HFF-Myc (cell line): Measurements from ENCODE around the gene NLN.

Experiments used
- DNase-seq: peaks from one replicate; pipeline ENCODE4 v3.0.0-alpha.2; 2011; ENCODE audit warnings: low read depth; ENCODE audit errors: extremely low read depth
- H3K4me3 ChIP-seq: replicated peaks from 2 replicates; pipeline ENCODE4 v1.5.1; 2011; ENCODE audit warnings: low read depth, mild to moderate bottlenecking, control low read depth, low read length
- TF ChIP-seq, protein P1 (sequence below): IDR thresholded peaks from 2 replicates; pipeline ENCODE4 v1.5.1; 2012; ENCODE audit warnings: mild to moderate bottlenecking, low read depth, low read length, control low read depth; ENCODE audit errors: missing control alignments

NLN gene

GRCh38 chr5:65790371-65791163, 68.6 kb downstream of the NLN start:
- no peak overlapping the region for H3K4me3 ChIP-seq
- TF ChIP-seq, protein P1, sequence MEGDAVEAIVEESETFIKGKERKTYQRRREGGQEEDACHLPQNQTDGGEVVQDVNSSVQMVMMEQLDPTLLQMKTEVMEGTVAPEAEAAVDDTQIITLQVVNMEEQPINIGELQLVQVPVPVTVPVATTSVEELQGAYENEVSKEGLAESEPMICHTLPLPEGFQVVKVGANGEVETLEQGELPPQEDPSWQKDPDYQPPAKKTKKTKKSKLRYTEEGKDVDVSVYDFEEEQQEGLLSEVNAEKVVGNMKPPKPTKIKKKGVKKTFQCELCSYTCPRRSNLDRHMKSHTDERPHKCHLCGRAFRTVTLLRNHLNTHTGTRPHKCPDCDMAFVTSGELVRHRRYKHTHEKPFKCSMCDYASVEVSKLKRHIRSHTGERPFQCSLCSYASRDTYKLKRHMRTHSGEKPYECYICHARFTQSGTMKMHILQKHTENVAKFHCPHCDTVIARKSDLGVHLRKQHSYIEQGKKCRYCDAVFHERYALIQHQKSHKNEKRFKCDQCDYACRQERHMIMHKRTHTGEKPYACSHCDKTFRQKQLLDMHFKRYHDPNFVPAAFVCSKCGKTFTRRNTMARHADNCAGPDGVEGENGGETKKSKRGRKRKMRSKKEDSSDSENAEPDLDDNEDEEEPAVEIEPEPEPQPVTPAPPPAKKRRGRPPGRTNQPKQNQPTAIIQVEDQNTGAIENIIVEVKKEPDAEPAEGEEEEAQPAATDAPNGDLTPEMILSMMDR = no peak
- DNase-seq = no peak

- DNase-seq = no peak
- H3K4me3 ChIP-seq = no peak overlapping the region
- TF ChIP-seq, protein P1 = no peak
Measured at GRCh38 chr5:65791712-65792673, 70.0 kb downstream of the NLN start.

- TF ChIP-seq, protein P1 = no peak
- no peak overlapping the region for H3K4me3 ChIP-seq
- no peak for DNase-seq
Measured at GRCh38 chr5:65796269-65796668, 74.3 kb downstream of the NLN start.

DNA sequence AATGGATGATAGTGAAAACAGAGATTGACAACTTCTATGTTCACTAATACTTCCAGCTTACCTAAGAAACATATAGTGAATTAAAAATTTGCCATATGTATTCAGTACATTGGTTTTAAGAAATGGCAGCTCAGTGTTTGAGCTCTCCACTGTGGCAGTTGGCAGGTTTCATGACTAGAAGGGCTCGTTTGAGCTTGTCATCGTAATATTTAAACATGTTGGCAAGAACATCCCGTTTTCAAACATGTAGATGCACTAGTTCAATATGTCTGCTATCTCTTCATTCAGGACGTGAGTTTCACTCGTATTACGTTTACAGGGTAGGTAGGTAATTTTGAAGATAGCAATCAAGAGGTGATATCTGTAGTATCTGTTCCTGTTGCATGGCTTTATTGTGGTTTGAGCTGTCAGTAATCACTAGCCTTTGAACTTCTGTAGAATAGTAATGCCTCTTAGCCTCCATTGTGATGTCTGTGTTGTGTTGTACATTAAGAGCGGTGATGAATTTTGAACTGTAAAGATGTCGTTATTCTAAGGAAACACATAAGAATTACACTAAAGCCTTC, 74.8 kb downstream of the NLN start:
- TF ChIP-seq, protein P1 = no peak
- no peak overlapping the region for H3K4me3 ChIP-seq

DNA sequence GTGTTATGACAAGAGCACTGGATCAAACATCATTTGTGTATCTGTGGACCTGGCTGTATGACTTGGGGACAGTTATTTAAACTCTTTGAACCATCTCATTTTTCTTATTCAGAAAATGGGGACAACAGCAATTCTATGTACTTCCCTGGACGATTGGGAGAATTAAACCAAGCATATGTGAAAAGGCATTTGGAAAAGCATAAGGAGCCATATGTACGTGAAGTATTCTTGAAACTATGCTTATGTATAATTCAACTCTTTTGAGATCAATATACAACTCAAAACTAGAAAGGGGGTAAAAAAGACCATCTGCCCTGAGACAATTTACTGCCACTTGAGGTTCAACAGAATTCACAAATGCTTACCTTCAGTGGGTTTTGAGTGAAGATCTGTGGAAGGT, 75.5 kb downstream of the NLN start:
- DNase-seq = no peak
- H3K4me3 ChIP-seq = no peak overlapping the region
- TF ChIP-seq, protein P1 = no peak

More for the DNA sequence above, 74.8 kb downstream of the NLN start:
- DNase-seq = no peak

DNA sequence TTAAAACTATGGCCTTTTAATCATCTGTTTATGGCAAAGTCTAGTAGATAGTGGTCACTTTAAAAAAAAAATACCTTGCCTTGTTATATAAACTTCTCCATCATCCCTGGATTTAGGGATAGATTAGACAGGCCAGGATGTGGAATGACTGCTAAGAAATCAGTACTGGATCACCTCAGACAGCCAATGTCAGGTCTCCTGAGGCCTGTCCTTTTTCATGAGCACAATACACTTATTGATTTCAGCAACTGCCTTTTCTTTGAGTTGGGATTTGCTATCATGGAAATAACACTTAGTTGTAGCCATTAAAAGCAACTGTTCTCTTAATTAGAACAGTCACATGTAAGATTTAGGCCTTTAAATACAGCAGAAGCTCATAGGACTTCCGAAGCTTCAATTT, 77.9 kb downstream of the NLN start:
- TF ChIP-seq, protein P1 = no peak
- DNase-seq = no peak
- H3K4me3 ChIP-seq = no peak overlapping the region
